A375 (cell line): Measurements from ENCODE around the gene EMC6. TPM values are rescaled to one million over a fixed set of nuclear protein-coding genes. Genes with fewer than 3 reads are reported as not detected.

Source experiments
- total RNA-seq: library from RNA; depleted of rRNA; stranded (reverse); fragments of >200 nt; shearing (Covaris generic); gene quantifications from 2 replicates; pipeline ENCODE4 v1.2.3, GENCODE V29; 2014; rRNA removed

EMC6 gene
- total RNA-seq = 37.3 and 44.7 TPM in 2 replicates

DNA sequence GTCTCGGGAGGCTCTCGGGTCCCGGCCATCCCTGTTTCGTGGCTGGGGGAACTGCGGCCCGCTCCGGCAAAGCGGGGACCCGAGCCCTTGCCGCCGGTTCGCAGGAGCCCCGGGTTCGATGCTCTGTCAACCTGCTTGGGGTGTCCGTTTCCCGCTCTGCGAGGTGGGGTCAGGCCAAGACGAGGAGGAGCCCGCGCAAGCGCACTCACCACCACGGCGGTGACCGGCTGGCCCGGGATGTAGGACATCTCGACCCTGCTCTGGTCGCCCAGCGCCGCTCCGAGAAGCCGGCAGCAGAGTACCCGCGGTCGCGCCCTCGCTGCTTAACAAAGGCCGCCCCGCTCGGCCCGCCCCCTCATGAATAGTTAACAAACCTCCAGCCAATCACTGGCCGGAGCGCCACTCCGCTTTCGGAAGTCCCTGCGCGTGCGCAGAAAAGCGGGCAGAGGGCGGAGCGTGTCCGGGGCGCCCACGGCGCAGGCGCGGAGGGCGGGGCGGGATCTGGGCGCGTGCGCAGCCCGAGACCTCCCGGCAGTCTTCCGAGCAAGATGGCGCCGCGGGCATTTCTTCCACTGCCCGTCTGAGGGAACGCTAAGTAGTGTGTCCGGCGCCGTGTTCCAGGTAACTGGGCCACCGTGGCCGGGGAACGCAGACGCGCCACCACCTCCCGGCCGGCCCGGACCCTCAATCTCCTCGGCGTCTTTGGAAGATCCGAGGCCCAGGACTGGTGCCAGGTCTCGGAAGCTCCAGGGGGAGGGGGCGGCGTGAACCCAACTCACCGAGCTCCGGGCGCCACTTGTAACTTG, at the start of gene EMC6, which contains the start of gene TAX1BP3:
TSS of gene EMC6 (plus strand) at position 534 of the 806 bp plus-strand sequence. CDS start 335 bp downstream, outside the sequence.
TSS of gene TAX1BP3 (minus strand) at position 300 of the 806 bp plus-strand sequence. CDS start at position 248, 52 bp downstream.

DNA sequence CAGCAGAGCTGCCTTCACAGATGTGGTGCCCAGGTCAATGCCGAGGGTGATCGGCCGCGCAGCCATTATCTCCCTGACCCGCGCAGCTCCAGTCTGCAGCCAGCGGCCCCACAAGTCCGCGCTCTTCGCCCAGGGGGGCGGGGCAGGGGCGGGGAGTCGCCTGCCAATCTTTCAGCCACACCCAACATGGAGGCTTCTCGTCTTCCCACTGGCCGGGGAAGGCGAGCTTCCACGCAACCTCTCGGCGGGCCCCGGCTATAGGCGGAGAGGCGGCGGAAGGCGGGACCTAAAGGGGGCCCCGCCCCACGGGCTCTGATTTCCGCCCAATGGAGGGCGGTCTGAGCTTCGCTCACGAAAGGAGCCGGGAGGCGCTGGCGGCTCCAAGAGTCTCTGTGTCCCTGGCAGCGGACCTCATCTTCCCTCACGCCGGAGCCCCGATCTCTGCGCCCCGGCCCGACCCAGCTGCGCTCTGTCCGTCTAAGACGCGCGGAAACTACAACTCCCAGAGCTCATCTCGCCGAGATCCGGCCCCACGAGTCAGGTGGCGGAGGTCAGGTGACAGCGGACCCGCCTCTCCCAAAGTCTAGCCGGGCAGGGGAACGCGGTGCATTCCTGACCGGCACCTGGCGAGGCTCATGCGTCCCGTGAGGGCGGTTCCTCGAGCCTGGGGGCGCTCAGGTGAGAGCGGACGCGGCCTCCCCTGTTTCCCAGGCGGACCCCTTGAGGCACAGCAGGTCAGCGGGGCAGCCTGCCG, 32.3 kb upstream of the EMC6 start, which contains the start of the genes CTNS and SHPK:
TSS of gene CTNS (plus strand) at position 607 of the 754 bp plus-strand sequence. CDS start 3,447 bp downstream, outside the sequence.
TSS of gene SHPK (minus strand) at position 97 of the 754 bp plus-strand sequence. CDS start at position 66, 31 bp downstream.

DNA sequence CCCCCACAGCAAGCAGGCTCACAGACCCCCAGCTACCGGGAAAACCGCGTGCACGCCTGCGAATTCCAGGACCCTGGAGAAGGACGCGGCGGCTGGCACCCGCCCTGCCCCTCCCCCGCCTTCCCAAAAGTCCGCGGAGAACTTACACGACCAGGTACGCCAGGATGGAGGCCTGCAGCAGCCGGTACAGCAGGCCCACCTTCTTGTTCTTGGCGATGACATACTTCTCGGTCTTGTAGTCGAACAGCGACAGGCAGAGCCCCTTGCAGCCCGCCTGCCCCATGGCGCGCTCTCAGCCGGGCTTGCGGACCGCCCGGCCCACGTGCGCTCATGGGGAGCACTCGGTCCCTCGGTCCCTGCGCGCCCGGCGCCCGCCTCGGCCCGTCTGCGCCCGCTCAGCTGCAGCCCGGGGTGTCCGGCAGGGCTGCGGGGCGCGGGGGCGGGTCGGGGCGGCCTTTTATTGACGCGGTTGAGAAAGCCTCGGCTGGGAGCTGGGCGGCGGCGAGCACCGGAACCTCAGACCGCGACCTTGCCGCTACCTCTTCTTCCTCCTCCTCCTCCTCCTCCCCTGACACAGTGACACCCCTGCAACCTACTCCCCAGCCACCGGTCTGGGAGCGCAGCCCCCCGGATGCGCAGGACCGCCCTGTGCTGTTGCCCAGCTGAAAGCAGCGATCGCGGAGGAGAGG, 27.3 kb downstream of the EMC6 start, which contains the start of gene P2RX5:
TSS of gene P2RX5 (minus strand) at position 433 of the 689 bp plus-strand sequence. CDS start at position 283, 150 bp downstream.

Other genes with a start within 250 kb of the EMC6 start
- gene OR1E2, start 235.0 kb upstream of the EMC6 start, total RNA-seq = not detected in 2 replicates
- gene SPATA22, start 197.0 kb upstream of the EMC6 start, total RNA-seq = not detected in 2 replicates
- not detected in 2 replicates for gene ASPA, start 192.8 kb upstream of the EMC6 start, total RNA-seq
- not detected in 2 replicates for gene TRPV3, start 111.0 kb upstream of the EMC6 start, total RNA-seq
- 2.9 and 3.2 TPM in 2 replicates for gene TRPV1, start 59.4 kb upstream of the EMC6 start, total RNA-seq
- gene SHPK, start 32.6 kb upstream of the EMC6 start, total RNA-seq = 9.9 and 12.5 TPM in 2 replicates
- gene CTNS, start 32.1 kb upstream of the EMC6 start, total RNA-seq = 6.5 and 11.2 TPM in 2 replicates
- gene TAX1BP3, start 234 bp upstream of the EMC6 start, total RNA-seq = 72.7 and 73.4 TPM in 2 replicates
- 11.4 and 13.6 TPM in 2 replicates for gene P2RX5, start 27.3 kb downstream of the EMC6 start, total RNA-seq
- 14.6 and 17.9 TPM in 2 replicates for gene HASPIN, start 55.1 kb downstream of the EMC6 start, total RNA-seq
- gene ITGAE, start 132.4 kb downstream of the EMC6 start, total RNA-seq = 15.5 and 20.7 TPM in 2 replicates
- gene NCBP3, start 177.4 kb downstream of the EMC6 start, total RNA-seq = 19.5 and 34.6 TPM in 2 replicates
- gene CAMKK1, start 224.2 kb downstream of the EMC6 start, total RNA-seq = 2.1 and 2.2 TPM in 2 replicates
- 0.34 TPM in 1 of 2 replicates, not detected in the other for gene P2RX1, start 247.7 kb downstream of the EMC6 start, total RNA-seq